GM19035 (cell line): ENCODE data around the gene RC3H2.

ENCODE experiments used
- ATAC-seq: cut with Tn5 transposase; IDR thresholded peaks from one replicate; pipeline ENCODE4 v1.9.1; 2021; ENCODE audit not compliant: unreplicated experiment

Gene RC3H2

GRCh38 chr9:122807271-122807900 is 97.8 kb downstream of the RC3H2 start:
- no peak for ATAC-seq

GRCh38 chr9:122806661-122807060 is 98.5 kb downstream of the RC3H2 start:
- ATAC-seq: no peak

- ATAC-seq: no peak
These were observed 104.8 kb downstream of the RC3H2 start, which contains the start of gene OR1K1 for GRCh38 chr9:122800066-122801060. Gene OR1K1 (plus strand): TSS chr9:122800123. CDS start chr9:122800123, 0 bp downstream.

GRCh38 chr9:122797316-122798063 is 107.7 kb downstream of the RC3H2 start:
- no peak for ATAC-seq
